SK-N-SH (cell line): ENCODE results near the gene ARHGAP31. TPM values are rescaled to one million over a fixed set of nuclear protein-coding genes. Genes with fewer than 3 reads are reported as not detected.

ENCODE experiments used
- CTCF ChIA-PET: fragments of 300-600, 350-600 bp; formaldehyde crosslinking; extraction: SDS; loops from one replicate; lab custom pipeline; 2021; lab: Yijun Ruan, JAX
- POLR2A ChIA-PET: fragments of 350-600 bp; sonication (Branson Sonifier 250); formaldehyde crosslinking; extraction: SDS; loops from one replicate; lab custom pipeline; 2020; ENCODE audit warnings: antibody characterized with exemption, inconsistent platforms; lab: Yijun Ruan, JAX
- DNase-seq: peaks from one replicate; pipeline ENCODE4 v3.0.0; 2012
- H2AFZ ChIP-seq: fragments of 200-600 bp; sonication (generic); 2 replicates; pipeline ENCODE4 v1.8.1; 2016; ENCODE audit warnings: antibody characterized with exemption, mild to moderate bottlenecking, low read depth
- H3F3A ChIP-seq: fragments of 200-600 bp; sonication (generic); replicated peaks from 2 replicates; pipeline ENCODE3; 2016; ENCODE audit warnings: antibody characterized with exemption, mild to moderate bottlenecking; ENCODE audit not compliant: insufficient read depth
- H3K27ac ChIP-seq, 2 experiments: fragments of 200-500 bp in 1 of 2; fragments of 200-600 bp in 1 of 2; sonication (Bioruptor generic) in 1 of 2; sonication (generic), shearing (Covaris generic) in 1 of 2; 2 replicates each; pipeline versions ENCODE4 v1.5.1 to v1.6.1; 2014 to 2016; ENCODE audit warnings: low read depth in 2 of 2, inconsistent platforms in 1 of 2, low read length in 1 of 2, mild to moderate bottlenecking in 1 of 2, mixed read lengths in 1 of 2
- H3K27me3 ChIP-seq: fragments of 200-600 bp; sonication (generic), shearing (Covaris generic); 2 replicates; pipeline ENCODE4 v1.6.1; 2016; ENCODE audit warnings: mixed run types; ENCODE audit not compliant: insufficient read depth
- H3K36me3 ChIP-seq, 2 experiments: fragments of 200-500 bp in 1 of 2; fragments of 200-600 bp in 1 of 2; sonication (Bioruptor generic) in 1 of 2; sonication (generic) in 1 of 2; replicated peaks in 1 of 2; 2 replicates each; pipeline versions ENCODE3 to v1.5.1; 2014 to 2016; ENCODE audit warnings: low read length in 1 of 2, mild to moderate bottlenecking in 1 of 2; ENCODE audit not compliant: insufficient read depth in 2 of 2, control insufficient read depth in 1 of 2
- H3K4me1 ChIP-seq, 2 experiments: fragments of 200-500 bp in 1 of 2; fragments of 200-600 bp in 1 of 2; sonication (Bioruptor generic) in 1 of 2; sonication (generic), shearing (Covaris generic) in 1 of 2; 2 replicates each; pipeline versions ENCODE4 v1.5.1 to v1.6.1; 2014 to 2016; ENCODE audit warnings: low read depth in 1 of 2, low read length in 1 of 2, mixed run types in 1 of 2; ENCODE audit not compliant: insufficient read depth in 2 of 2, control insufficient read depth in 1 of 2
- H3K4me2 ChIP-seq: fragments of 200-600 bp; sonication (generic), shearing (Covaris generic); 2 replicates; pipeline ENCODE4 v1.6.1; 2017; ENCODE audit warnings: mixed run types
- H3K4me3 ChIP-seq, 2 experiments: fragments of 200-500 bp in 1 of 2; fragments of 200-600 bp in 1 of 2; sonication (Bioruptor generic) in 1 of 2; sonication (generic), shearing (Covaris generic) in 1 of 2; 2 replicates each; pipeline versions ENCODE4 v1.5.1 to v1.8.1; 2014 to 2016; ENCODE audit warnings: low read depth in 2 of 2, inconsistent platforms in 1 of 2, low read length in 1 of 2, mild to moderate bottlenecking in 1 of 2, mixed read lengths in 1 of 2, moderate library complexity in 1 of 2
- H3K79me2 ChIP-seq: fragments of 200-600 bp; sonication (generic); 2 replicates; pipeline ENCODE4 v1.8.1; 2017; ENCODE audit warnings: mild to moderate bottlenecking; ENCODE audit not compliant: insufficient read depth
- H3K9ac ChIP-seq: fragments of 200-600 bp; sonication (generic); 2 replicates; pipeline ENCODE4 v1.6.1; 2017; ENCODE audit warnings: mixed run types
- H3K9me2 ChIP-seq: fragments of 200-600 bp; sonication (generic); 2 replicates; pipeline ENCODE4 v1.6.1; 2017; ENCODE audit warnings: mixed run types
- H3K9me3 ChIP-seq: fragments of 200-600 bp; sonication (generic); 2 replicates; pipeline ENCODE4 v1.6.1; 2017; ENCODE audit warnings: mixed run types, mild to moderate bottlenecking, moderate library complexity
- H4K20me1 ChIP-seq: fragments of 200-600 bp; sonication (generic); 2 replicates; pipeline ENCODE4 v1.6.1; 2017; ENCODE audit warnings: mild to moderate bottlenecking, mixed run types; ENCODE audit not compliant: insufficient read depth
- CHD2 ChIP-seq: fragments of 150-350 bp; IDR thresholded peaks from 2 replicates; pipeline ENCODE4 v1.6.1; 2018; ENCODE audit warnings: low read length; ENCODE audit not compliant: partially characterized antibody
- ELF1 ChIP-seq: IDR thresholded peaks from 2 replicates; pipeline ENCODE4 v1.4.0; 2012
- FOSL2 ChIP-seq: IDR thresholded peaks from 2 replicates; pipeline ENCODE4 v1.4.0; 2012; ENCODE audit warnings: low read depth, mild to moderate bottlenecking, moderate library complexity, borderline replicate concordance
- GABPA ChIP-seq: IDR thresholded peaks from 2 replicates; pipeline ENCODE4 v1.4.0; 2012; ENCODE audit warnings: low read depth, mild to moderate bottlenecking
- MAX ChIP-seq: IDR thresholded peaks from 2 replicates; pipeline ENCODE4 v1.4.0; 2012; ENCODE audit warnings: low read depth
- MXI1 ChIP-seq: IDR thresholded peaks from 2 replicates; pipeline ENCODE4 v1.6.1; 2012; ENCODE audit warnings: mild to moderate bottlenecking, low read depth, low read length, improper control_type of control experiment
- NRF1 ChIP-seq: IDR thresholded peaks from 2 replicates; pipeline ENCODE4 v1.6.1; 2012; ENCODE audit warnings: low read depth, mild to moderate bottlenecking, low read length
- POLR2AphosphoS5 ChIP-seq: IDR thresholded peaks from 2 replicates; pipeline ENCODE4 v1.6.1; 2012; ENCODE audit warnings: low read depth, low read length
- RCOR1 ChIP-seq: fragments of 150-350 bp; IDR thresholded peaks from 2 replicates; pipeline ENCODE4 v1.6.1; 2017; ENCODE audit warnings: antibody characterized with exemption, low read length
- REST ChIP-seq: IDR thresholded peaks from 2 replicates; pipeline ENCODE4 v1.6.1; 2012; ENCODE audit warnings: mild to moderate bottlenecking, low read depth, low read length, moderate library complexity
- RFX5 ChIP-seq: IDR thresholded peaks from 2 replicates; pipeline ENCODE4 v1.6.1; 2012; ENCODE audit warnings: mild to moderate bottlenecking, improper control_type of control experiment, low read length
- RXRA ChIP-seq: IDR thresholded peaks from 2 replicates; pipeline ENCODE4 v1.4.0; 2012; ENCODE audit warnings: low read depth, mild to moderate bottlenecking, borderline replicate concordance
- SIN3A ChIP-seq: IDR thresholded peaks from 2 replicates; pipeline ENCODE4 v1.6.1; 2012; ENCODE audit warnings: low read depth, mild to moderate bottlenecking, low read length, moderate library complexity, borderline replicate concordance
- SMC3 ChIP-seq: IDR thresholded peaks from 2 replicates; pipeline ENCODE4 v1.6.1; 2012; ENCODE audit warnings: low read depth, low read length, improper control_type of control experiment
- TAF1 ChIP-seq: IDR thresholded peaks from 2 replicates; pipeline ENCODE4 v1.6.1; 2012; ENCODE audit warnings: low read depth, mild to moderate bottlenecking, low read length, moderate library complexity, borderline replicate concordance
- TCF12 ChIP-seq: IDR thresholded peaks from 2 replicates; pipeline ENCODE4 v1.4.0; 2012
- TEAD4 ChIP-seq: IDR thresholded peaks from 2 replicates; pipeline ENCODE4 v1.4.0; 2012; ENCODE audit warnings: mild to moderate bottlenecking, borderline replicate concordance; ENCODE audit not compliant: insufficient read depth
- USF2 ChIP-seq: fragments of 150-350 bp; IDR thresholded peaks from 2 replicates; pipeline ENCODE4 v1.6.1; 2017; ENCODE audit warnings: antibody characterized with exemption, low read length, low read depth, borderline replicate concordance
- YY1 ChIP-seq: IDR thresholded peaks from 2 replicates; pipeline ENCODE4 v1.4.0; 2012; ENCODE audit warnings: low read depth, mild to moderate bottlenecking
- ZBTB33 ChIP-seq: IDR thresholded peaks from 2 replicates; pipeline ENCODE4 v1.4.0; 2012; ENCODE audit warnings: low read depth, borderline replicate concordance
- WGBS: methylation state at CpG from one replicate; pipeline ENCODE4 v1.1.6; 2017; ENCODE audit warnings: low lambda C conversion rate; 5-methylcytosine and 5-hydroxymethylcytosine counted together
- polyA plus RNA-seq, 3 experiments: library from polyadenylated mRNA; depleted of rRNA; stranded (reverse); fragments of >200 nt; gene quantifications; 2 replicates each; pipeline ENCODE4 v1.2.3, GENCODE V29; 2012

ARHGAP31 gene
- polyA plus RNA-seq, 1 of the 3 experiments (the other 2 are of a cell fraction) = 4.4 TPM

GRCh38 chr3:119463171-119464169, 169.3 kb downstream of the ARHGAP31 start, which contains the start of gene TMEM39A:
TMEM39A (minus strand) TSS chr3:119463615; CDS start chr3:119462074, 1,541 bp downstream.
- Histone ChIP-seq H3F3A (no peaks in the 10 kb centered on the region), H3K9me2 (no peaks in the 10 kb centered on the region), H3K27ac (peak within 1 kb of the TSS; percentile 90 to 96), H3K36me3 (peaks cover 35 to 39% of the 10 kb centered on the region in 2 experiments), H3K27me3 (no peaks in the 10 kb centered on the region), H3K9ac (peak within 1 kb of the TSS; percentile 99), H3K4me2 (peak within 1 kb of the TSS; percentile 98), H4K20me1 (peaks cover 5% of the 10 kb centered on the region; the same call in 1 of the 2 replicates), H3K9me3 (no peaks in the 10 kb centered on the region), H2AFZ (peak within 1 kb of the TSS; percentile 86), H3K4me1 (peaks cover 11 to 15% of the 10 kb centered on the region in 2 experiments), H3K79me2 (peaks cover 50% of the 10 kb centered on the region), H3K4me3 (peak within 1 kb of the TSS; percentile 99 to 100)
- peak; percentile 98 for DNase-seq
- ChIA-PET POLR2A (interaction anchor here (0.6 to 2.1 kb wide), 10 partner anchors 10 to 222 kb away, joined by 3 to 11 read pairs (median 4); partner anchors contain the start of genes B4GALT4, COX17 and TIMMDC1), CTCF (interaction anchor here (0.7 to 3.9 kb wide), 6 partner anchors 10 to 222 kb away, joined by 3 to 24 read pairs (median 3); no protein-coding TSS in a partner anchor)
- WGBS = 5% methylated on average over 33 of the region's 51 CpGs
- TF ChIP-seq POLR2AphosphoS5 (peak; percentile 99), REST (peak; percentile 61; the same call in 1 of the 2 replicates), MAX (peak; percentile 85), ELF1 (peak; percentile 86), TAF1 (peak; percentile 94), NRF1 (peak; percentile 83), YY1 (peak; percentile 91), FOSL2 (no peak), SIN3A (peak; percentile 85; the same call in 1 of the 2 replicates), TCF12 (no peak; the same call in 1 of the 2 replicates), GABPA (peak; percentile 85), TEAD4 (no peak), RFX5 (peak; percentile 52; the same call in 1 of the 2 replicates), CHD2 (peak; percentile 86), ZBTB33 (no peak), RCOR1 (0 out of 2 replicates have a peak, but pooled peaks have one; percentile 19), SMC3 (no peak), USF2 (no peak), MXI1 (peak; percentile 91), RXRA (no peak)
